DOHH2 (cell line): ENCODE measurements around the gene ARRDC2.

ENCODE experiments used
- H3F3A ChIP-seq: fragments of 200-600 bp; sonication (generic), shearing (Covaris generic); 2 replicates; pipeline ENCODE4 v1.6.0; 2016; ENCODE audit warnings: antibody characterized with exemption, mild to moderate bottlenecking; ENCODE audit not compliant: control insufficient read depth, insufficient read depth
- H3K27ac ChIP-seq: fragments of 200-600 bp; sonication (generic); 2 replicates; pipeline ENCODE4 v1.5.1; 2014; ENCODE audit warnings: low read depth, mild to moderate bottlenecking, low read length, moderate library complexity
- H3K27me3 ChIP-seq: fragments of 200-600 bp; sonication (generic); 2 replicates; pipeline ENCODE4 v1.6.1; 2014; ENCODE audit warnings: mild to moderate bottlenecking, low read length, mixed read lengths; ENCODE audit not compliant: control insufficient read depth
- H3K36me3 ChIP-seq: fragments of 200-600 bp; sonication (generic); 2 replicates; pipeline ENCODE4 v1.6.1; 2014; ENCODE audit warnings: mild to moderate bottlenecking, low read length, moderate library complexity, mixed read lengths; ENCODE audit not compliant: control insufficient read depth
- H3K4me1 ChIP-seq: fragments of 200-600 bp; sonication (generic); 2 replicates; pipeline ENCODE4 v1.6.1; 2014; ENCODE audit warnings: mild to moderate bottlenecking, low read length, mixed read lengths; ENCODE audit not compliant: control insufficient read depth
- H3K4me2 ChIP-seq: fragments of 200-600 bp; sonication (generic); 2 replicates; pipeline ENCODE4 v1.6.0; 2014; ENCODE audit warnings: mild to moderate bottlenecking, low read length, moderate library complexity
- H3K4me3 ChIP-seq: fragments of 200-600 bp; sonication (generic); 2 replicates; pipeline ENCODE4 v1.5.1; 2014; ENCODE audit warnings: mild to moderate bottlenecking, low read length, mixed read lengths
- H3K79me2 ChIP-seq: fragments of 200-600 bp; sonication (generic); 2 replicates; pipeline ENCODE4 v1.6.1; 2014; ENCODE audit warnings: mild to moderate bottlenecking, low read length, mixed read lengths; ENCODE audit not compliant: control insufficient read depth
- H3K9me2 ChIP-seq: fragments of 200-600 bp; sonication (generic); replicated peaks from 2 replicates; pipeline ENCODE4 v1.6.1; 2014; ENCODE audit warnings: mild to moderate bottlenecking, low read length, mixed read lengths; ENCODE audit not compliant: control insufficient read depth
- H3K9me3 ChIP-seq: fragments of 200-600 bp; sonication (generic); 2 replicates; pipeline ENCODE4 v1.6.1; 2014; ENCODE audit warnings: antibody characterized with exemption, low read length, mixed read lengths; ENCODE audit not compliant: control insufficient read depth, insufficient read depth
- H4K20me1 ChIP-seq: fragments of 200-600 bp; sonication (generic); 2 replicates; pipeline ENCODE4 v1.6.0; 2014; ENCODE audit warnings: low read depth, mild to moderate bottlenecking, antibody characterized with exemption, low read length, moderate library complexity; ENCODE audit not compliant: control insufficient read depth, insufficient read depth
- CTCF ChIP-seq: fragments of 200-600 bp; sonication (generic); IDR thresholded peaks from one replicate; pipeline ENCODE4 v1.5.1; 2014; ENCODE audit warnings: antibody characterized with exemption, mild to moderate bottlenecking, low read depth, low read length; ENCODE audit not compliant: poor library complexity, severe bottlenecking
- EZH2phosphoT487 ChIP-seq: fragments of 200-600 bp; sonication (generic); IDR thresholded peaks from 2 replicates; pipeline ENCODE4 v1.6.1; 2017; ENCODE audit warnings: borderline replicate concordance, mild to moderate bottlenecking, antibody characterized with exemption, low read length, moderate library complexity, mixed read lengths

ARRDC2 gene

GRCh38 chr19:18059902-18060301 lies 51.9 kb downstream of the ARRDC2 start:
- Histone ChIP-seq H3K27me3 (no peaks in the 10 kb centered on the region), H3K4me1 (peaks cover 17% of the 10 kb centered on the region), H3K4me2 (no peak overlapping the region), H3K9me3 (no peaks in the 10 kb centered on the region), H4K20me1 (no peaks in the 10 kb centered on the region), H3K4me3 (no peak overlapping the region), H3K9me2 (no peaks in the 10 kb centered on the region), H3K36me3 (peaks cover 3% of the 10 kb centered on the region; the same call in 1 of the 2 replicates), H3K27ac (no peak overlapping the region), H3K79me2 (no peaks in the 10 kb centered on the region), H3F3A (0 out of 2 replicates have a peak, but pooled peaks cover 5% of the 10 kb centered on the region)
- TF ChIP-seq EZH2phosphoT487: no peak
- TF ChIP-seq CTCF: no peak

- Histone ChIP-seq H3K4me1 (peaks cover 17% of the 10 kb centered on the region), H3K27me3 (no peaks in the 10 kb centered on the region), H3K27ac (no peak overlapping the region), H3K4me3 (no peak overlapping the region), H3K9me2 (no peaks in the 10 kb centered on the region), H4K20me1 (no peaks in the 10 kb centered on the region), H3F3A (peaks cover 5% of the 10 kb centered on the region; the same call in 1 of the 2 replicates), H3K36me3 (peaks cover 3% of the 10 kb centered on the region; the same call in 1 of the 2 replicates), H3K4me2 (no peak overlapping the region), H3K79me2 (no peaks in the 10 kb centered on the region), H3K9me3 (no peaks in the 10 kb centered on the region)
- TF ChIP-seq CTCF (no peak), EZH2phosphoT487 (no peak)
These were observed 52.5 kb downstream of the ARRDC2 start for GRCh38 chr19:18060472-18060871.

- Histone ChIP-seq H3K27ac (no peak overlapping the region), H3K9me2 (no peaks in the 10 kb centered on the region), H3K4me2 (no peak overlapping the region), H4K20me1 (no peaks in the 10 kb centered on the region), H3K4me1 (peaks cover 17% of the 10 kb centered on the region), H3K4me3 (no peak overlapping the region), H3K27me3 (no peaks in the 10 kb centered on the region), H3K79me2 (no peaks in the 10 kb centered on the region), H3K36me3 (peaks cover 3% of the 10 kb centered on the region; the same call in 1 of the 2 replicates), H3K9me3 (no peaks in the 10 kb centered on the region), H3F3A (peaks cover 5% of the 10 kb centered on the region; the same call in 1 of the 2 replicates)
- TF ChIP-seq EZH2phosphoT487: no peak
- no peak for TF ChIP-seq CTCF
These were observed 54.1 kb downstream of the ARRDC2 start for GRCh38 chr19:18062028-18062427.

- Histone ChIP-seq H3K27me3 (no peaks in the 10 kb centered on the region), H3K79me2 (no peaks in the 10 kb centered on the region), H3K9me2 (no peaks in the 10 kb centered on the region), H3K4me3 (no peak overlapping the region), H3K27ac (no peak overlapping the region), H3K9me3 (no peaks in the 10 kb centered on the region), H3K4me2 (no peak overlapping the region), H3K36me3 (peaks cover 3% of the 10 kb centered on the region; the same call in 1 of the 2 replicates), H4K20me1 (no peaks in the 10 kb centered on the region), H3K4me1 (peaks cover 8% of the 10 kb centered on the region), H3F3A (peaks cover 5% of the 10 kb centered on the region; the same call in 1 of the 2 replicates)
- no peak for TF ChIP-seq EZH2phosphoT487
- TF ChIP-seq CTCF: no peak
These were observed 55.5 kb downstream of the ARRDC2 start for GRCh38 chr19:18063463-18063862.
